Esophagus squamous epithelium (tissue), 5 donors: Measurements from ENCODE around the gene SPRYD3. TPM values are rescaled to one million over a fixed set of nuclear protein-coding genes. Genes with fewer than 3 reads are reported as not detected.
A peak's percentile ranks its signal among the peaks of the same experiment; 100 is the strongest.

Source experiments
- DNase-seq: peaks from one replicate; lab custom pipeline; 2025; lab: John Stamatoyannopoulos, UW
- H3K27ac ChIP-seq, 4 donors: fragments of 200-600 bp; sonication (generic); one replicate each; pipeline ENCODE4 v1.5.1; 2016 to 2019; ENCODE audit warnings: mild to moderate bottlenecking in 1 of 4
- H3K27me3 ChIP-seq, 4 donors: fragments of 200-600 bp; sonication (generic); 1 replicate in 3 of 4; 2 replicates in 1 of 4; pipeline versions ENCODE4 v1.5.1 to v1.6.0; 2017 to 2021; ENCODE audit warnings: antibody characterized with exemption in 1 of 4
- H3K36me3 ChIP-seq, 3 donors: fragments of 200-600 bp; sonication (generic); one replicate each; pipeline ENCODE4 v1.5.1; 2016 to 2019
- H3K4me1 ChIP-seq, 3 donors: fragments of 200-600 bp; sonication (generic); one replicate each; pipeline ENCODE4 v1.5.1; 2017 to 2019
- H3K4me3 ChIP-seq, 4 donors: fragments of 200-600 bp; sonication (generic); 1 replicate in 3 of 4; 2 replicates in 1 of 4; pipeline ENCODE4 v1.5.1; 2016 to 2019; ENCODE audit warnings: mild to moderate bottlenecking in 2 of 4, moderate library complexity in 1 of 4
- H3K9me3 ChIP-seq, 3 donors: fragments of 200-600 bp; sonication (generic); one replicate each; pipeline ENCODE4 v1.5.1; 2016 to 2019
- CTCF ChIP-seq, 6 experiments: fragments of 450-650 bp in 4 of 6; fragments of 200-600 bp in 2 of 6; sonication (generic) in 2 of 6; IDR thresholded peaks; one replicate each; pipeline ENCODE4 v1.5.1; 2016 to 2019; ENCODE audit warnings: antibody characterized with exemption in 6 of 6, mild to moderate bottlenecking in 4 of 6, moderate library complexity in 4 of 6
- POLR2A ChIP-seq, 4 donors: fragments of 450-650 bp; IDR thresholded peaks; one replicate each; pipeline ENCODE4 v1.6.1; 2017; ENCODE audit warnings: antibody characterized with exemption in 4 of 4, mild to moderate bottlenecking in 4 of 4, moderate library complexity in 3 of 4
- WGBS, 2 donors: methylation state at CpG; one replicate each; pipeline ENCODE4 v1.1.5; 2018; 5-methylcytosine and 5-hydroxymethylcytosine counted together
- intact Hi-C: fragments of 100-400 bp; cut with DNase I; formaldehyde crosslinking; loops from one replicate; pipeline ENCODE4 v1.15.0; 2022
- total RNA-seq, 4 donors: library from RNA; depleted of rRNA; stranded (reverse); fragments of >200 nt; gene quantifications; one replicate each; pipeline ENCODE4 v1.1.0, GENCODE V29; 2016
- donor health status: DM: yes; HTN: yes; CAD: no.

SPRYD3 gene
- total RNA-seq, 4 donors from 2014 or later, result 28.2 to 41.4 (median 29.2) TPM

DNA sequence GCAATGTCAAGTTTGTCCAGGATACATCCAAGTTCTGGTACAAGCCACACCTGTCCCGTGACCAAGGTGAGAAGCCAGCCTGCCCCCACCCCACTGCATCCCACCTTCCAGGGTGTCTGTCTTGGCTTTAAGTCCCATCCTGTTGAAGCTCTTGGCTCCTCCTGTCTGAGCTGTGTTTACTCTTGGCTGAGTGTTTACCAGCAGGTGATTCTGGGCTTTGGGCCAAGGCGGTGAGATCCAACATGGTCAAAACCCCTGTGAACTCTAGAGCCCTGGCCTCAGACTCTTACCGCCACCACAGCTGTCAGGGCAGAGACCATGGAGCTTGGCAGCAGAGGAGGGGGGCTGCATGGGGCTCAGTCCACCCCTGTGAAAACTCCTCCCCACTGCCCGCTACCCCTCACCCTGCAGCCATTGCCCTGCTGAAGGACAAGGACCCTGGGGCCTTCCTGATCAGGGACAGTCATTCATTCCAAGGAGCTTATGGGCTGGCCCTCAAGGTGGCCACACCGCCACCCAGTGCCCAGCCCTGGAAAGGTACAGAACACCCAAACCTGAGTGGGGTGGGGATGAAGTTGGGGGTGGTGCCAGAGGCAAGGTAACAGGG is 17.7 kb downstream of the SPRYD3 start:
- Histone ChIP-seq H3K27ac (peak overlapping the region in 3 of 4 donors; percentile 68 to 81 (median 74)), H3K4me1 (peaks cover 0 to 92% (median 61%) of the 10 kb centered on the region in 3 donors), H3K4me3 (no peak overlapping the region), H3K9me3 (no peaks in the 10 kb centered on the region), H3K36me3 (peaks cover 12 to 99% (median 18%) of the 10 kb centered on the region in 3 donors), H3K27me3 (no peaks in the 10 kb centered on the region)
- no peak for DNase-seq
- WGBS, 2 donors, result 67% methylated on average over 1 of the region's 5 CpGs; no CpG with 5 or more reads in 1 of the 2 donors
- intact Hi-C loops, result no loop called here
- TF ChIP-seq POLR2A (IDR thresholded peaks at IDR 0.05), result no peak
- peak in 3 of 6 experiments; percentile 5 to 33 (median 31) for TF ChIP-seq CTCF (IDR thresholded peaks at IDR 0.05)

- intact Hi-C loops, result no loop called here
- 52 to 56% methylated on average over 4 to 8 of the region's 18 CpGs for WGBS, 2 donors
Observed at GRCh38 chr12:53060721-53061276, 18.4 kb downstream of the SPRYD3 start.

GRCh38 chr12:53060064-53060720 is 19.0 kb downstream of the SPRYD3 start:
- WGBS, 2 donors, result 65 to 86% methylated on average over 2 to 14 of the region's 17 CpGs
- Histone ChIP-seq H3K4me3 (no peak overlapping the region), H3K27ac (peak overlapping the region in 3 of 4 donors; percentile 68 to 81 (median 74)), H3K36me3 (peaks cover 6 to 100% (median 20%) of the 10 kb centered on the region in 3 donors), H3K9me3 (no peaks in the 10 kb centered on the region), H3K4me1 (peaks cover 0 to 89% (median 51%) of the 10 kb centered on the region in 3 donors), H3K27me3 (no peaks in the 10 kb centered on the region)
- peak in 1 of 4 donors; percentile 6 for TF ChIP-seq POLR2A (IDR thresholded peaks at IDR 0.05)
- no peak for TF ChIP-seq CTCF (IDR thresholded peaks at IDR 0.05)
- DNase-seq, result no peak
- intact Hi-C loops, result no loop called here

More at GRCh38 chr12:53060721-53061276, 18.4 kb downstream of the SPRYD3 start:
- Histone ChIP-seq H3K27me3 (no peaks in the 10 kb centered on the region), H3K27ac (peak overlapping the region; percentile 9 to 81 (median 71)), H3K9me3 (no peaks in the 10 kb centered on the region), H3K36me3 (peaks cover 12 to 100% (median 20%) of the 10 kb centered on the region in 3 donors), H3K4me1 (peaks cover 0 to 89% (median 54%) of the 10 kb centered on the region in 3 donors), H3K4me3 (no peak overlapping the region)
- DNase-seq, result no peak
- TF ChIP-seq POLR2A (IDR thresholded peaks at IDR 0.05) (no peak), CTCF (IDR thresholded peaks at IDR 0.05) (no peak)

GRCh38 chr12:53059434-53060063 is 19.6 kb downstream of the SPRYD3 start:
- Histone ChIP-seq H3K4me1 (peaks cover 0 to 89% (median 52%) of the 10 kb centered on the region in 3 donors), H3K27ac (peak overlapping the region in 2 of 4 donors; percentile 6 to 81)
- intact Hi-C loops, result no loop called here

More at GRCh38 chr12:53059434-53060063, 19.6 kb downstream of the SPRYD3 start:
- peaks cover under 1 to 96% (median 20%) of the 10 kb centered on the region in 3 donors for H3K36me3 ChIP-seq
- no peak overlapping the region for H3K4me3 ChIP-seq
- TF ChIP-seq POLR2A (IDR thresholded peaks at IDR 0.05), result no peak
- no peak for TF ChIP-seq CTCF (IDR thresholded peaks at IDR 0.05)
- no peaks in the 10 kb centered on the region for H3K27me3 ChIP-seq
- no peak for DNase-seq
- no peaks in the 10 kb centered on the region for H3K9me3 ChIP-seq
- WGBS, 2 donors, result 87% methylated on average over 3 of the region's 24 CpGs; no CpG with 5 or more reads in 1 of the 2 donors
